Upper lobe of right lung (tissue), 1 donor: ENCODE results near the gene SNX32. TPM values are rescaled to one million over a fixed set of nuclear protein-coding genes. Genes with fewer than 3 reads are reported as not detected.

Experiments
- ATAC-seq: fragments of 200-7000 bp; cut with Tn5 transposase; one replicate; pipeline ENCODE4 v1.9.1; 2020; ENCODE audit warnings: mild to moderate bottlenecking, moderate library complexity
- DNase-seq: peaks from one replicate; pipeline ENCODE4 v3.0.0-alpha.2; 2020
- H3K27ac ChIP-seq: fragments of 200-600 bp; one replicate; pipeline ENCODE4 v1.8.0; 2022
- H3K27me3 ChIP-seq: fragments of 200-600 bp; one replicate; pipeline ENCODE4 v1.8.0; 2022; ENCODE audit warnings: mild to moderate bottlenecking
- H3K36me3 ChIP-seq: fragments of 200-600 bp; one replicate; pipeline ENCODE4 v1.8.0; 2022
- H3K4me1 ChIP-seq: fragments of 200-600 bp; one replicate; pipeline ENCODE4 v1.8.0; 2022
- H3K4me3 ChIP-seq: fragments of 200-600 bp; one replicate; pipeline ENCODE4 v1.8.0; 2022; ENCODE audit warnings: mild to moderate bottlenecking
- H3K9me3 ChIP-seq: fragments of 200-600 bp; one replicate; pipeline ENCODE4 v1.8.0; 2022
- intact Hi-C: fragments of 100-400 bp; cut with DNase I; formaldehyde crosslinking; loops from one replicate; pipeline ENCODE4 v1.11.0; 2022
- total RNA-seq: library from RNA; stranded (reverse); fragmentation: NEBNext Ultra II Directional; extraction: Animal tissue kit (Norgen Biotek cat#: 25700); gene quantifications from one replicate; pipeline ENCODE4 v1.2.1, GENCODE V29; 2021
- TF ChIP-seq, protein P1 (sequence below): fragments of 200-600 bp; IDR thresholded peaks from one replicate; pipeline ENCODE4 v1.8.0; 2022; ENCODE audit warnings: antibody characterized with exemption
- donor health status: DM: no; HTN: yes; CAD: no; lungs with severe emphysema.

Gene SNX32
- total RNA-seq, 1 donor from 2014 or later: not detected

DNA sequence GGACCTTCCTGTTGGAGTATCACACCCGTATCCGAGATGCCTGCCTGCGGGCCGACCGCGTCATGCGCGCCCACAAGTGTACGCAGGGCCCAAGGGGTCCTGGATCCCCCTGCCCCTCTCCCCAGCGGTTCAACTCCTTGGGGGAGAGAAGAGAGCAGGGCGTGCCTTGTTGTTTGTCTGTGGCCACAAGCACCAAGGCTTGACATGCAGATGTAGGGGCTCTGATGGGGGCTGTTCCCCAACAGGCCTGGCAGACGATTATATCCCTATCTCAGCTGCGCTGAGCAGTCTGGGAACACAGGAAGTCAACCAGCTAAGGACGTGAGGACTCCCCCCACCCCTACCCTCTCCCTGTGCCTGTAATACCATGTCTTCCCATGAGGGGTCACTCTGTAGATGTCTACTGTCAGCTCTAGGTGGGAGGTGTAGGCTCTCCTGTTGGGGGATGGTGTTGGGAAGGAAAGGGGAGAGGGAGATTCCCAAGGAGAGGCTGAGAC lies 17.4 kb downstream of the SNX32 start:
- no peaks in the 10 kb centered on the region for H3K27me3 ChIP-seq
- intact Hi-C loops: no loop called here
- H3K27ac ChIP-seq: no peak overlapping the region
- no peak overlapping the region for H3K4me3 ChIP-seq
- no peak for DNase-seq
- ATAC-seq: peak; percentile 34
- peaks cover 47% of the 10 kb centered on the region for H3K36me3 ChIP-seq
- H3K9me3 ChIP-seq: no peaks in the 10 kb centered on the region
- TF ChIP-seq, protein P1, sequence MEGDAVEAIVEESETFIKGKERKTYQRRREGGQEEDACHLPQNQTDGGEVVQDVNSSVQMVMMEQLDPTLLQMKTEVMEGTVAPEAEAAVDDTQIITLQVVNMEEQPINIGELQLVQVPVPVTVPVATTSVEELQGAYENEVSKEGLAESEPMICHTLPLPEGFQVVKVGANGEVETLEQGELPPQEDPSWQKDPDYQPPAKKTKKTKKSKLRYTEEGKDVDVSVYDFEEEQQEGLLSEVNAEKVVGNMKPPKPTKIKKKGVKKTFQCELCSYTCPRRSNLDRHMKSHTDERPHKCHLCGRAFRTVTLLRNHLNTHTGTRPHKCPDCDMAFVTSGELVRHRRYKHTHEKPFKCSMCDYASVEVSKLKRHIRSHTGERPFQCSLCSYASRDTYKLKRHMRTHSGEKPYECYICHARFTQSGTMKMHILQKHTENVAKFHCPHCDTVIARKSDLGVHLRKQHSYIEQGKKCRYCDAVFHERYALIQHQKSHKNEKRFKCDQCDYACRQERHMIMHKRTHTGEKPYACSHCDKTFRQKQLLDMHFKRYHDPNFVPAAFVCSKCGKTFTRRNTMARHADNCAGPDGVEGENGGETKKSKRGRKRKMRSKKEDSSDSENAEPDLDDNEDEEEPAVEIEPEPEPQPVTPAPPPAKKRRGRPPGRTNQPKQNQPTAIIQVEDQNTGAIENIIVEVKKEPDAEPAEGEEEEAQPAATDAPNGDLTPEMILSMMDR: peak; percentile 37
- H3K4me1 ChIP-seq: peaks cover 4% of the 10 kb centered on the region

DNA sequence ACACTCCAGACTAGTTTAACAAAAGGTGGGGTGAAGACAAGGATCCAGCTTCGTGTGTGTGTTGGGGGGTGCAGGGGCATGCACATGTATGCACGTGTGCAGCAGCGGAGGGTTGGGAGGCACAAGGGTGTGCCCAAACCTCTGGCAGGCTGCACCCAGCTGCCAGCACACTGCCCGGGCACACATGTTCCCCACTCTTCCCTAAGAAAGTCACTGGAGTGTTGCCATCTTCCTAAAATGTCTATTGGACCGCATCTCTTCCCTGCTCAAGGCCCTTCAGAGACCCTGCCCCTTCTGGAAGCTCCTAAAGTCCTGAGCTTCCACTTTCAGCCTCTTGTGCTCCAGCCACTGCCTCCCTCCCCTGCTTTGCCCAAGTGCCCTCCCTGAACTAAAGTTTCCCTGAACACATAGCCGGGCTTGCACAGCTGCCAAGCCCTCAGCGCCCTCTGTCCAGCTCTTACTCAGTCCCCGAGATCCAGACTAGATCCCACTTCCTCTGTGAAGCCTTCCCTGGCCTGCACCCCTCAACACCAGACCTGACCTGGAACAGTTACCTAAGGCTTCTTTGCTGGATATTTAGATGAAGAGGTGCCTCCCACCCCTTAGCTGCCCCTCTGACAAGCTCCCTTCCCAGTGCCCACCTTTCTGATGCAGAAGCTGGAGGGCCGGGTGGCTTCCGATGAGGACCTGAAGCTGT lies 18.2 kb downstream of the SNX32 start:
- DNase-seq: peak; percentile 57
- peaks cover 8% of the 10 kb centered on the region for H3K4me1 ChIP-seq
- peaks cover 48% of the 10 kb centered on the region for H3K36me3 ChIP-seq
- TF ChIP-seq, protein P1: no peak
- no peak overlapping the region for H3K27ac ChIP-seq
- no peaks in the 10 kb centered on the region for H3K27me3 ChIP-seq
- intact Hi-C loops: no loop called here
- H3K4me3 ChIP-seq: no peak overlapping the region
- ATAC-seq: no peak
- no peaks in the 10 kb centered on the region for H3K9me3 ChIP-seq

- H3K4me3 ChIP-seq: no peak overlapping the region
- intact Hi-C loops: no loop called here
- H3K4me1 ChIP-seq: peaks cover 8% of the 10 kb centered on the region
- DNase-seq: peak; percentile 58
- H3K9me3 ChIP-seq: no peaks in the 10 kb centered on the region
- H3K36me3 ChIP-seq: peaks cover 48% of the 10 kb centered on the region
- H3K27ac ChIP-seq: no peak overlapping the region
- H3K27me3 ChIP-seq: no peaks in the 10 kb centered on the region
- TF ChIP-seq, protein P1: no peak
- ATAC-seq: no peak
Measured at GRCh38 chr11:65852508-65853245, 18.9 kb downstream of the SNX32 start.

- DNase-seq (peak; percentile 34), ATAC-seq (no peak)
- TF ChIP-seq, protein P1: no peak
- peaks cover 48% of the 10 kb centered on the region for H3K36me3 ChIP-seq
- H3K9me3 ChIP-seq: no peaks in the 10 kb centered on the region
- intact Hi-C loops: no loop called here
- no peak overlapping the region for H3K4me3 ChIP-seq
- H3K27ac ChIP-seq: no peak overlapping the region
- H3K27me3 ChIP-seq: no peaks in the 10 kb centered on the region
- H3K4me1 ChIP-seq: peaks cover 8% of the 10 kb centered on the region
Measured at GRCh38 chr11:65853246-65853979, 19.6 kb downstream of the SNX32 start.

- DNase-seq: peak; percentile 29
- TF ChIP-seq, protein P1: no peak
- Histone ChIP-seq H3K27me3 (no peaks in the 10 kb centered on the region), H3K4me3 (no peak overlapping the region), H3K4me1 (peaks cover 13% of the 10 kb centered on the region), H3K9me3 (no peaks in the 10 kb centered on the region), H3K27ac (no peak overlapping the region), H3K36me3 (peaks cover 48% of the 10 kb centered on the region)
- intact Hi-C loops: no loop called here
- no peak for ATAC-seq
Measured at GRCh38 chr11:65854161-65854592, 20.4 kb downstream of the SNX32 start.
